ENCODE measurements around the gene SNX27.

The SNX27 gene

DNA sequence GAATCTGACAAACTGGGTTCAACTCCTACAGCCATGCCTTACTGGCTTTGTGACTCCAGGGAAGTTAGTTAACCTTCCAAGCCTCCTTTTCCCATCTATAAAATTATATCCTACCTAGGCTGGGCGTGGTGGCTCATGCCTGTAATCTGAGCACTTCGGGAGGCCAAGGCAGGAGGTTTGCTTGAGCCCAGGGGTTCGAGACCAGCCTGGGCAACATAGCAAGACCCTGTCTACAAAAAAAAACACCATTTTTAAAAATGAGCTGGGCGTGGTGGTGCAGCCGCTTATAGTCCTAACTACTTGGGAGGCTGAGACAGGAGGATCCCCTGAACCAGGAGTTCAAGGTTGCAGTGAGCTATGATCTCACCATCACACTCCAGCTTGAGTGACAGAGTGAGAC, 89.7 kb downstream of the SNX27 start:
- Histone ChIP-seq H3K9me3 (ENCODE audit: control insufficient read depth, low read length) (no peaks in the 10 kb centered on the region), H3K36me3 (ENCODE audit: control insufficient read depth, insufficient read depth, low read length) (no peaks in the 10 kb centered on the region), H3K9ac (ENCODE audit: low read length) (no peak overlapping the region), H3K4me3 (ENCODE audit: low read length) (no peak overlapping the region), H3K27me3 (ENCODE audit: control insufficient read depth, insufficient read depth, low read length) (peaks cover 3% of the 10 kb centered on the region), H3K4me1 (ENCODE audit: control insufficient read depth, insufficient read depth, low read length) (peaks cover 8% of the 10 kb centered on the region)

DNA sequence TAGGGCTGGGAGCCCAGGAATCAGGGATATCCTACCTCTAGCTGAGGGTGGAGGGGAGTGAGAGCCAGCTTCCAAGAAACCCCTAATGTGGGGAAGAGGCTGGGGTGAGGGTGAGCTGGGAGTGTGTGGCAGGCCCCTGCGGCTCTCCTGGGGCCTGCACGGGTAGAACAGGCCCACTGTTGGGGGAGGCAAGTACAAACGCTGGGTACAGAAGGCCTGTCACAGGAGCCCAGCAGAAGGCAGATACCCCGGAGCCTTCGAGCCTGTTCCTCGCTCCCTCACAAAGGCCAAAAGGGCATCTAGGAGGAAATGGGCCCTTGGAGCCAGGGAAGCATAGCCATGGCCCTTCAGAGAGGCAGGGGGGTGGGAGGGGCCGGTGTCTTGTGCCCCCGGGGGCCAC, 91.1 kb downstream of the SNX27 start:
- peaks cover 3% of the 10 kb centered on the region for H3K27me3 ChIP-seq (ENCODE audit: control insufficient read depth, insufficient read depth, low read length)
- no peak overlapping the region for H3K4me3 ChIP-seq (ENCODE audit: low read length)
- H3K9me3 ChIP-seq (ENCODE audit: control insufficient read depth, low read length): no peaks in the 10 kb centered on the region
- peaks cover 8% of the 10 kb centered on the region for H3K4me1 ChIP-seq (ENCODE audit: control insufficient read depth, insufficient read depth, low read length)
- no peaks in the 10 kb centered on the region for H3K36me3 ChIP-seq (ENCODE audit: control insufficient read depth, insufficient read depth, low read length)
- no peak overlapping the region for H3K9ac ChIP-seq (ENCODE audit: low read length)

DNA sequence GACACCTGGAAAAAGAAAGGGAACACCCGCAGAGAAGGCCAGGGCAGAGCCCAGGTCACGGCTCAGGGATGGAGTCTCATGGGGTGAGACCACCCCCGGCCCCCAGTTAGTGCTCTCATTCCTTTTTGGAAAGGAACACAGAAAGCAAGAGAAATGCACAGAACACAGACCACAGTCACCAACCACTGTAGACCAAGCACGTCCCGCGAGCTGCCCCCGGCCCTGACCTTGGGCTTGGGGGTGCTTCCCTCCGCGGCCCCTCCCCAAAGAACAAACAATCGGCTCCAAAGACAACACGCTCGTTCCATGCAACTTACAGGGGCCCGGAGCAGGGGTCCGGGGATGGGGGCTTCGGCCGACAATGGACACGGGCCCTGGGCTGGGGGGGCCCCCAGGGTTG, 92.0 kb downstream of the SNX27 start:
- Histone ChIP-seq H3K36me3 (ENCODE audit: control insufficient read depth, insufficient read depth, low read length) (no peaks in the 10 kb centered on the region), H3K9ac (ENCODE audit: low read length) (no peak overlapping the region), H3K27me3 (ENCODE audit: control insufficient read depth, insufficient read depth, low read length) (peaks cover 3% of the 10 kb centered on the region), H3K4me1 (ENCODE audit: control insufficient read depth, insufficient read depth, low read length) (peaks cover 8% of the 10 kb centered on the region), H3K4me3 (ENCODE audit: low read length) (no peak overlapping the region), H3K9me3 (ENCODE audit: control insufficient read depth, low read length) (no peaks in the 10 kb centered on the region)

DNA sequence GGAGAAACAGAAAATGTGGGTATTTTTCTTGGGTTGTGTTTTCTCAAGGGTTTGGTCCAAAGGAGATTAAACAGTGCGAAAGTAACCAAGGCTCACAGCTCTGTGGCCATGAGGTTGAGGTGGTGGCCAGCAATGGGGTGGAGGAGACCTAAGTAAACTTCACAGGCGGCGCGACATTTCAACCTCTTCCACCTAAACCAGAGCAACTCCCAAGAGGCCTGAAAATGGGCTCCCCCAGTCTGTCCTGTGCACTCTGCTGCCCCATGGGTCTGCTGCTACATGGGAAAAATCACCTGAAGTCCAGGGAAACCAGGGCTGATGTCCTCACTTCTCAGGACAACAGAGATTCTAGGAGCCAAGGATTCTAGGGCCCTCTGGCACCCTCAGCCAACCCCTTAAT, 92.4 kb downstream of the SNX27 start:
- Histone ChIP-seq H3K4me1 (ENCODE audit: control insufficient read depth, insufficient read depth, low read length) (peaks cover 8% of the 10 kb centered on the region), H3K27me3 (ENCODE audit: control insufficient read depth, insufficient read depth, low read length) (peaks cover 3% of the 10 kb centered on the region), H3K36me3 (ENCODE audit: control insufficient read depth, insufficient read depth, low read length) (no peaks in the 10 kb centered on the region), H3K4me3 (ENCODE audit: low read length) (no peak overlapping the region), H3K9me3 (ENCODE audit: control insufficient read depth, low read length) (no peaks in the 10 kb centered on the region), H3K9ac (ENCODE audit: low read length) (no peak overlapping the region)

DNA sequence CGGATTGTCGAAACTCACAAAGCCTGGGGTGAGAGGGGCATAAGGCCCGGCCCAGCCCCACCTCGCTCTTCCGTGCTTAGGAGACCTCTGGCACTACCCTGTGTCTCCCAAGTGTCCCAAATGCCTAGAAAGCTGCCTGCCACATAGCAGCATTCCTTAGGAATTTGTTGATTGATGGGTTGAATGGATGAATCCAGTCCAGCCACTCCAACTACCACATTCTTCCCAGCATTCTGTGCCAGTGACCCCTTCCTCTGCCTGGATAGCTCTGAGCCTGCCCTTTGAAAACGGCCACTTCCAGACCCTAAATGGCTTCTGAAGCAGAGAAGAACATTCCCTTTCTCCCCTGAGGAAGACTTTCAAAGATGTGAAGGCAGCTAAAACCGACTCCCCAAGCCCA, 93.3 kb downstream of the SNX27 start:
- H3K9me3 ChIP-seq (ENCODE audit: control insufficient read depth, low read length): no peaks in the 10 kb centered on the region
- H3K36me3 ChIP-seq (ENCODE audit: control insufficient read depth, insufficient read depth, low read length): no peaks in the 10 kb centered on the region
- H3K27me3 ChIP-seq (ENCODE audit: control insufficient read depth, insufficient read depth, low read length): peaks cover 3% of the 10 kb centered on the region
- H3K9ac ChIP-seq (ENCODE audit: low read length): no peak overlapping the region
- H3K4me1 ChIP-seq (ENCODE audit: control insufficient read depth, insufficient read depth, low read length): peaks cover 8% of the 10 kb centered on the region
- H3K4me3 ChIP-seq (ENCODE audit: low read length): no peak overlapping the region

DNA sequence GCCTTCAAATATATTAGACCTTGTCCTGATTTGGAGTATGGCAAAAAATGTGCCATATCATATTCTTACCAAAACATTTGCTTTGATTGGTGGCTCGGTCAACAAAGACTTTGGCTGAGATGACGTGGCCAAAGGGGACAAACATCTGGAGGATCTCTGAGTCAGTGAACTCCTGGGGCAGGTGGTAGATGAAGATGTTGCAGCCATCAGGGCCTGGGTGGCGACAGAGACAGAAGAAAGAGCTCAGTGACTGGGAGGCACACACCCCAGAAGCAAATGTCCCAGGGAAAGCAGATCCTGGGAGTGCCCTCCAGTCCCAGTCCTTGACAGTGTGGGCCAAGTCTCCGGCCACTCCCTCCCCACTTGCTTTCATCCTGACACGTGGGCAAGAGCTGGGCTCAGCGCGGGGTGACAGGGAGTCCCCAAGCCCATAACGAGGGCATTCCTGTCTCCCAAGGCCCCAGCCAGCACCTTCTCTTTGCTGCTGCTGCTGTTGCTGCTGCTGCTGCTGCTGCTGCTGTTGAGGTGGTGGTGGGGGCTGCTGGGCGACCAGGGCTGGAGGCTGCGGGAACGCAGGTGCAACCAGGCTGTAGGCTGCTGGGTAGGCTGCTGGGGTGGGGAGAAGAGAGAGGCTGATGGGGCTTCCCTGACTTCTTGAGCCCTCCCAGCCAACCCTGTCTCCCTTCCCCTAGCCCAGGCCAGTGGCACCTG, 94.1 kb downstream of the SNX27 start:
- H3K9me3 ChIP-seq (ENCODE audit: control insufficient read depth, low read length): no peaks in the 10 kb centered on the region

DNA sequence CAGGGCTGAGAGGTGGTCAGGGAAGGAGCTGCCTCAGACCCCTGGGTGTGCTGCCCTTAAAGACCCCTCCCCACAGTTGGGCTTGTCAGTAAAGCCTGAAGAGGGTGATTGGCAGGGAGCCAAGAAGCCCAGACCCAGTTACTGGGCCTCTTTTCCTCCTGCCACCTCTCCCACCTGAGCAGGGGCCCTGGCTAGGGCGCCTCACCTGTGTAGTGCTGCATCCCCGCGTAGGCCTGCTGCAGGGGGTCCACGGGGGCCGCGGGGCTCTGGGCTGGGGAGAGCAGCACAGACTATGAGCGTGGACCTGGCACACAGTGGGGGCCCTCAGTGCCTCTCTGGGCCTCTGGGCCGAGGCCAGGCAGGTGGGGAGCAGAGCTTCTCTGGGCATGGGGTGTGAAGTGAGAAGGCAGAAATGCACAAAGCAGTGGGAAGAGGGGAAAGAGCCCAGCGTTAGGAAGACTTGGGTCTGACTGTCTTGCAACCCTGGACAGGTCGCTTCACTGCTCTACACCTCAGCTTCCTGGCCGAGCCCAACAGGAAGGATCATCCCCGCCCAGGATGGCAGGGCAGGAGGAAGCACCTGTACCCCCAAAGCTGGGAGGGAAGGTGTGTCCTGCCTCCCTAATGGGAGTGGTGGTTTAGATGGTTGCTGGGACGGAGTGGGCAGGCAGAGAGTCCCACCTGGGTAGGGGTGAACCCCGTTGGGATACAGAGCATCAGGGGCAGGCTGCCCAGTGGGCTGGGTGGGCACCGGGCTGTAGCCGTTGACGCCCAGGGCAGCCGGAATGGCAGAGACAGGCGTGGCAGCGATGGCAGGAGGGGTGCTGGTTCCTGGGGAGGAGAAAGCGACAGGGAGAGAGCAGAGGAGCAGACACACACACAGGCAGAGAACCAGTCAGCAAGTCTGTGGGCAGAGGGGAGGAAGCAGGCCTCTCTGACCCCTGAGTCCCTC, 94.9 kb downstream of the SNX27 start:
- H3K36me3 ChIP-seq (ENCODE audit: control insufficient read depth, insufficient read depth, low read length): no peaks in the 10 kb centered on the region

More for the DNA sequence above, 94.1 kb downstream of the SNX27 start:
- Histone ChIP-seq H3K4me3 (ENCODE audit: low read length) (no peak overlapping the region), H3K4me1 (ENCODE audit: control insufficient read depth, insufficient read depth, low read length) (peaks cover 8% of the 10 kb centered on the region), H3K36me3 (ENCODE audit: control insufficient read depth, insufficient read depth, low read length) (no peaks in the 10 kb centered on the region), H3K9ac (ENCODE audit: low read length) (no peak overlapping the region), H3K27me3 (ENCODE audit: control insufficient read depth, insufficient read depth, low read length) (peaks cover 3% of the 10 kb centered on the region)

DNA sequence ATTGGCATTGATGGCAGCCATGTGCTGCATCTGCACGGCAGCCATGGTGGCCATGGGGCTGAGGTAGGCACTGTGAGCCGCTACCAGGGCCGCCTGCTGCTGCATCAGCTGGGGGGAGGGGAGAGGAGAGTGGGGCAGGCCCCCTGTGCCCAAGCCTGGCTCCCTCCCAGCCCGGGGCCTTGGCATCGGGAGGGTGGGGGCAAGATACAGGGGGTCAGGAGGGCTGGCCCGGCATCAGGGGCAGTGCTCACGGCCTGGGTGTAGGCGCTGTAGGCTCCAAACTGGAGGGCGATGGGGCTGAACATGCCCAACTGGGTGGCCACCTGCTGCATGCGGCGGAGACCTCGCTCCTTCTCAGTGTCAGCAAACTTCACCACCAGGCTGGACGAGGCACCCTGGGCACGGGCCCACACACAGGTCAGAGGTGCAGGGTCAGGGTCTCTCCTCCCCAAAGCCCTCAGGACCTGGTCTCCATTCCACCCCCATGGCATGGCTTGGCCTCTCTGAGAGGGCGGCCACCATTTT, 95.8 kb downstream of the SNX27 start:
- Histone ChIP-seq H3K4me1 (ENCODE audit: control insufficient read depth, insufficient read depth, low read length) (peaks cover 15% of the 10 kb centered on the region), H3K4me3 (ENCODE audit: low read length) (no peak overlapping the region), H3K9ac (ENCODE audit: low read length) (no peak overlapping the region), H3K36me3 (ENCODE audit: control insufficient read depth, insufficient read depth, low read length) (no peaks in the 10 kb centered on the region), H3K9me3 (ENCODE audit: control insufficient read depth, low read length) (no peaks in the 10 kb centered on the region), H3K27me3 (ENCODE audit: control insufficient read depth, insufficient read depth, low read length) (peaks cover 3% of the 10 kb centered on the region)

More for the DNA sequence above, 94.9 kb downstream of the SNX27 start:
- no peak overlapping the region for H3K4me3 ChIP-seq (ENCODE audit: low read length)
- no peak overlapping the region for H3K9ac ChIP-seq (ENCODE audit: low read length)
- H3K9me3 ChIP-seq (ENCODE audit: control insufficient read depth, low read length): no peaks in the 10 kb centered on the region
- peaks cover 3% of the 10 kb centered on the region for H3K27me3 ChIP-seq (ENCODE audit: control insufficient read depth, insufficient read depth, low read length)
- H3K4me1 ChIP-seq (ENCODE audit: control insufficient read depth, insufficient read depth, low read length): peaks cover 8% of the 10 kb centered on the region

DNA sequence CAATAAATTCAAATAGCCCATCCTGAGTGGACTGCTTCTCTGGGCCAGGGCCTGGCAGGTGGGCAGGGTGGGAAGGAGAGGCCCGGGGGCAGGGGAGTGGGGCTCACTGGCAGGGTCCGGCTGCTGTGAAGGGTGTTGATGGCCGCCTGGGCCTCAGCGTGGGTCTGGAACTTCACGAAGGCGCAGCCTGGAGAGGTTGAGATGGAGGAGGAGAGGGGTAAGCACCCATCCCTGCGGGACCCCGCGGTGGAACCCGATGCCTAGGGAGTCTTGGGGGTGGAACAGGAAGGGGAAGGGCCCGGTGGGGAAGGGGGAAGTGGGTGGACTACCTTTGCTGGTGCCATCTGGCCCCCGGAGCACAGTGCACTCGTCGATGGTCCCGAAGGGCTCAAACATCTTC, 97.0 kb downstream of the SNX27 start:
- Histone ChIP-seq H3K4me3 (ENCODE audit: low read length) (no peak overlapping the region), H3K27me3 (ENCODE audit: control insufficient read depth, insufficient read depth, low read length) (peaks cover 3% of the 10 kb centered on the region), H3K36me3 (ENCODE audit: control insufficient read depth, insufficient read depth, low read length) (no peaks in the 10 kb centered on the region)

DNA sequence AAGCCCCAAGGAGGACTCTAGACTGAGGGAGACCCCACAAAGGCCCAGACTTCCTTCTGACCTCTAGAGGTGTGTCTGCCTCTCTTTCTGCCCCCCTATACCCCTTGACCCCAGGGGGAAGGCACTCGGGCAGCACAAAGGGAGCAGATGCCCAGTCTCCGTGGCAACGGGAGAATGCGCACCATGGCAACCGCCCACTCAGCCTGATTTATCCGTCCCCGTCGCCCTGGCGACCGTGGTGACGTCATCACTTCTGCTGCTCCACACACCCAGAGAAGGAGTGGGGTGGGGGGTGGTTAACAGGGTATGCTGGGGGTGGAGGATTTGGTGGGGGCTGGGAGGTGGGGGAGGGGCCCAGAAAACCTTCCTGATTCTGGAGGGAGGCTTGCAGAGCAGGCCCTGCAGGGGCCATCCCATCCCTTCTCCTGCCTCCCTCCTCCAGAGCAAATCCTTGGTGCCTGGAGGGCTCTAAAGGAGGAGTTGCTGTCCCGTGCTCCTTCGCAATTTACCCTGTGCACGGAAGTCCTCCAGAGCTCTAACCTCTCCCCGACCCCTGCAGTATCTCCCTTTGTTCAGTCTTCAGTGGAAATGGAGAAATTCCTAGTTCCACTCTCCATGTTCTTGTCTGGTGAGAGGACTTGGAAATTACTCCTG, 98.5 kb downstream of the SNX27 start:
- Histone ChIP-seq H3K36me3 (ENCODE audit: control insufficient read depth, insufficient read depth, low read length) (no peaks in the 10 kb centered on the region), H3K4me1 (ENCODE audit: control insufficient read depth, insufficient read depth, low read length) (peaks cover 17% of the 10 kb centered on the region), H3K27me3 (ENCODE audit: control insufficient read depth, insufficient read depth, low read length) (no peaks in the 10 kb centered on the region), H3K9me3 (ENCODE audit: control insufficient read depth, low read length) (no peaks in the 10 kb centered on the region), H3K9ac (ENCODE audit: low read length) (no peak overlapping the region), H3K4me3 (ENCODE audit: low read length) (no peak overlapping the region)

More for the DNA sequence above, 97.0 kb downstream of the SNX27 start:
- Histone ChIP-seq H3K9me3 (ENCODE audit: control insufficient read depth, low read length) (no peaks in the 10 kb centered on the region), H3K9ac (ENCODE audit: low read length) (no peak overlapping the region), H3K4me1 (ENCODE audit: control insufficient read depth, insufficient read depth, low read length) (peaks cover 17% of the 10 kb centered on the region)

DNA sequence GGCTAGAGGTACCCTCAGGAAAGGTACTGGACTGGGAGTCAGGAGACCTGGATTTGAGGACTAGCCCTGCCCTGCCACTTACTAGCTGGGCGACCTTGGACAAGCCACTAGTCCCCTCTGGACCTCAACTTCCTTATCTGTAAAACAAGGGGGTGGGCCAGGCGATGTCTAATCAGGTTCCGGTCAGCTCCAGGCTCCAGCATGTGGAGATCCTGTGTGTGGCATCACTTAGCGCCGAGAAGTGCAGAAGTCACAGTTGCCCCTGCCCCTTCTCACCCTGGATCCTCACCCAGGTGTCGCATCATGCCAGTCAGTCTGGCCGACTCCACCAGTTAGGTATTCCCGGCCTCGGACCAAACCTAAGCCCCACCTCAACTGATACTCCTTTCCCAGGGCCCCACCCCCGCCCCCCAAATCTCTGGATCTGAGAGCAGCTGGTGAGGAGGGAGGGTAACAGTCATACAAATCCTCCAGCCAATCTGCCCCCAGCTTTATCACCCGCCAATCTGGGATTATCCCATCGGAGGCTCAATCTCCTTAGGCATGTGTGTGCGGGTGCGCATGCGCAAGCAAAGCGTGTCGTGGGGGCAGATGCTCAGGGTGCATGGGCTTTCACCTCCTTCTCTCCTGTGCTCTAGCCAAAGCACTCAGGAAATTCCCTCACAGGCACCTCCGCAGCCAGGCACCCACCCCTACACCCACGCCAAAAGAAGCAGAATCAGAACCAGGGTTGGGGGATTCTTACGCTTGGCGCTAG, 99.4 kb downstream of the SNX27 start:
- Histone ChIP-seq H3K36me3 (ENCODE audit: control insufficient read depth, insufficient read depth, low read length) (no peaks in the 10 kb centered on the region), H3K9me3 (ENCODE audit: control insufficient read depth, low read length) (no peaks in the 10 kb centered on the region), H3K9ac (ENCODE audit: low read length) (peak overlapping the region; percentile 26), H3K4me3 (ENCODE audit: low read length) (no peak overlapping the region), H3K4me1 (ENCODE audit: control insufficient read depth, insufficient read depth, low read length) (peaks cover 11% of the 10 kb centered on the region), H3K27me3 (ENCODE audit: control insufficient read depth, insufficient read depth, low read length) (peaks cover 3% of the 10 kb centered on the region)

All from mucosa of stomach (tissue), 1 donor.